CD4-positive, alpha-beta T cell treated with Interleukin-2 at 100 ng/mL for 4 hours (primary cell): Measurements from ENCODE around the gene SPEM1.
"Not testable (repeated sequence)": the region's sequence is repeated elsewhere in the genome, so short reads cannot be mapped to it uniquely, and the experiment has no call there.

Experiments
- DNase-seq: peaks from one replicate; pipeline ENCODE4 v3.0.0-alpha.2; 2020; ENCODE audit warnings: low spot score

The SPEM1 gene

GRCh38 chr17:7468804-7469389 lies 48.8 kb downstream of the SPEM1 start:
- no peak for DNase-seq

GRCh38 chr17:7469843-7470242 lies 49.7 kb downstream of the SPEM1 start:
- DNase-seq: not testable (repeated sequence)

- not testable (repeated sequence) for DNase-seq
These were observed 50.4 kb downstream of the SPEM1 start for GRCh38 chr17:7470457-7470973.
